ES-I3 (cell line): ENCODE measurements around the gene APBB1IP.
A peak's percentile ranks its signal among the peaks of the same experiment; 100 is the strongest.
"Not testable (repeated sequence)": the region's sequence is repeated elsewhere in the genome, so short reads cannot be mapped to it uniquely, and the experiment has no call there.

ENCODE experiments used
- H3K36me3 ChIP-seq: 2 replicates; pipeline ENCODE4 v1.6.1; 2013; ENCODE audit warnings: mild to moderate bottlenecking, low read length, control low read depth, moderate library complexity; ENCODE audit not compliant: insufficient read depth
- H3K4me1 ChIP-seq: 2 replicates; pipeline ENCODE4 v1.6.1; 2013; ENCODE audit warnings: mild to moderate bottlenecking, control low read depth, low read length; ENCODE audit not compliant: insufficient read depth
- H3K9ac ChIP-seq: 2 replicates; pipeline ENCODE4 v1.6.1; 2013; ENCODE audit warnings: low read depth, mild to moderate bottlenecking, low read length, moderate library complexity
- H3K9me3 ChIP-seq: 2 replicates; pipeline ENCODE4 v1.6.1; 2013; ENCODE audit warnings: mild to moderate bottlenecking, low read length, moderate library complexity; ENCODE audit not compliant: control insufficient read depth, insufficient read depth

Gene APBB1IP

GRCh38 chr10:26557641-26558014 is 119.5 kb downstream of the APBB1IP start:
- no peak overlapping the region for H3K9ac ChIP-seq
- H3K4me1 ChIP-seq, result peaks cover 16% of the 10 kb centered on the region; the same call in 1 of the 2 replicates
- H3K9me3 ChIP-seq, result no peaks in the 10 kb centered on the region
- H3K36me3 ChIP-seq, result no peaks in the 10 kb centered on the region

GRCh38 chr10:26566525-26567350 is 128.6 kb downstream of the APBB1IP start:
- no peaks in the 10 kb centered on the region for H3K36me3 ChIP-seq
- no peaks in the 10 kb centered on the region for H3K9me3 ChIP-seq
- no peaks in the 10 kb centered on the region for H3K4me1 ChIP-seq
- H3K9ac ChIP-seq, result peak overlapping the region; percentile 60; the same call in 1 of the 2 replicates

GRCh38 chr10:26567351-26567721 is 129.2 kb downstream of the APBB1IP start:
- no peaks in the 10 kb centered on the region for H3K36me3 ChIP-seq
- H3K9me3 ChIP-seq, result no peaks in the 10 kb centered on the region
- H3K9ac ChIP-seq, result peak overlapping the region; percentile 60; the same call in 1 of the 2 replicates
- no peaks in the 10 kb centered on the region for H3K4me1 ChIP-seq

GRCh38 chr10:26571655-26572054 is 133.5 kb downstream of the APBB1IP start:
- H3K4me1 ChIP-seq, result no peaks in the 10 kb centered on the region

GRCh38 chr10:26573674-26574073 is 135.5 kb downstream of the APBB1IP start:
- no peaks in the 10 kb centered on the region for H3K4me1 ChIP-seq
- no peaks in the 10 kb centered on the region for H3K36me3 ChIP-seq
- no peak overlapping the region for H3K9ac ChIP-seq
- H3K9me3 ChIP-seq, result no peaks in the 10 kb centered on the region; the same call in 1 of the 2 replicates

More at GRCh38 chr10:26571655-26572054, 133.5 kb downstream of the APBB1IP start:
- H3K36me3 ChIP-seq, result no peaks in the 10 kb centered on the region
- no peak overlapping the region for H3K9ac ChIP-seq
- no peaks in the 10 kb centered on the region; the same call in 1 of the 2 replicates for H3K9me3 ChIP-seq

GRCh38 chr10:26574783-26575182 is 136.6 kb downstream of the APBB1IP start:
- no peak overlapping the region for H3K9ac ChIP-seq
- H3K36me3 ChIP-seq, result no peaks in the 10 kb centered on the region
- H3K9me3 ChIP-seq, result no peaks in the 10 kb centered on the region; the same call in 1 of the 2 replicates
- no peaks in the 10 kb centered on the region for H3K4me1 ChIP-seq

GRCh38 chr10:26578371-26578770 is 140.2 kb downstream of the APBB1IP start:
- not testable (repeated sequence) for H3K36me3 ChIP-seq, H3K9me3 ChIP-seq, H3K9ac ChIP-seq, H3K4me1 ChIP-seq

GRCh38 chr10:26579256-26580063 is 141.3 kb downstream of the APBB1IP start:
- Histone ChIP-seq H3K4me1 (no peaks in the 10 kb centered on the region), H3K36me3 (no peaks in the 10 kb centered on the region)

GRCh38 chr10:26586211-26586610 is 148.1 kb downstream of the APBB1IP start:
- Histone ChIP-seq H3K9me3 (no peaks in the 10 kb centered on the region), H3K4me1 (no peaks in the 10 kb centered on the region), H3K36me3 (no peaks in the 10 kb centered on the region), H3K9ac (no peak overlapping the region)

More at GRCh38 chr10:26579256-26580063, 141.3 kb downstream of the APBB1IP start:
- H3K9me3 ChIP-seq, result no peaks in the 10 kb centered on the region; the same call in 1 of the 2 replicates
- no peak overlapping the region for H3K9ac ChIP-seq

GRCh38 chr10:26588611-26589010 is 150.5 kb downstream of the APBB1IP start:
- Histone ChIP-seq H3K4me1 (no peaks in the 10 kb centered on the region), H3K36me3 (no peaks in the 10 kb centered on the region), H3K9ac (no peak overlapping the region), H3K9me3 (no peaks in the 10 kb centered on the region)

- H3K9me3 ChIP-seq, H3K36me3 ChIP-seq, H3K9ac ChIP-seq, H3K4me1 ChIP-seq: not testable (repeated sequence)
Observed at GRCh38 chr10:26589813-26590212, 151.7 kb downstream of the APBB1IP start.

GRCh38 chr10:26593896-26594295 is 155.8 kb downstream of the APBB1IP start:
- peak overlapping the region; percentile 31; the same call in 1 of the 2 replicates for H3K9ac ChIP-seq
- H3K4me1 ChIP-seq, result no peaks in the 10 kb centered on the region
- H3K36me3 ChIP-seq, result no peaks in the 10 kb centered on the region
- H3K9me3 ChIP-seq, result no peaks in the 10 kb centered on the region

GRCh38 chr10:26603283-26603682 is 165.1 kb downstream of the APBB1IP start:
- not testable (repeated sequence) for H3K9me3 ChIP-seq, H3K36me3 ChIP-seq, H3K9ac ChIP-seq, H3K4me1 ChIP-seq

- not testable (repeated sequence) for H3K4me1 ChIP-seq, H3K36me3 ChIP-seq, H3K9me3 ChIP-seq, H3K9ac ChIP-seq
Observed at GRCh38 chr10:26604320-26605093, 166.4 kb downstream of the APBB1IP start.
